ENCODE measurements around the gene ACTR1B. TPM values are rescaled to one million over a fixed set of nuclear protein-coding genes. Genes with fewer than 3 reads are reported as not detected.

ACTR1B gene
- total and polyA plus RNA-seq, 8 donors, result 47.5 to 92.1 (median 56.7) TPM

DNA sequence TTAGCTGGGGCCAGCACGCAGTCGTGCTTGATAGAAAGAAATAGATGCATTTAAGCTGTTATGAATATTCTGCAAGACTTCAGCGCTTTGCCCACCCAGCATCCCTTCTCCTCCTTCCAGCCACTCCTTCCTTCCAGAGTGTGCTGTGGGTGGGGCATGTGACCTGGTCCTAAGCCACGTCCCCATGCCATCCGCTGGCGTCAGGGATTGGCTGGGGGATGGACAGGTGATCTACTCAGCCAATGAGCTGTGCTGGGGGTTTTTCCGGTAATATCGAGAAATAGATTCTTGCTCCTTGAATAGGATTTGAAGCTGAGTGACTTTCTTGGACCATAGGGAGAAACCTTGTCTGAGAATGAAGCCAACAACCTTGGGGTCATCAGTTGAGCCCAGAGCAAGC lies 44.8 kb upstream of the ACTR1B start:
- Histone ChIP-seq H3K36me3 (no peaks in the 10 kb centered on the region), H3K4me3 (no peak overlapping the region), H3K4me1 (no peaks in the 10 kb centered on the region), H3K27me3 (peaks cover 0 to 15% (median 0%) of the 10 kb centered on the region in 3 donors), H3K9me3 (no peaks in the 10 kb centered on the region), H3K27ac (no peak overlapping the region)
- no peak for TF ChIP-seq POLR2AphosphoS5 (IDR thresholded peaks at IDR 0.05)
- TF ChIP-seq, protein P1, sequence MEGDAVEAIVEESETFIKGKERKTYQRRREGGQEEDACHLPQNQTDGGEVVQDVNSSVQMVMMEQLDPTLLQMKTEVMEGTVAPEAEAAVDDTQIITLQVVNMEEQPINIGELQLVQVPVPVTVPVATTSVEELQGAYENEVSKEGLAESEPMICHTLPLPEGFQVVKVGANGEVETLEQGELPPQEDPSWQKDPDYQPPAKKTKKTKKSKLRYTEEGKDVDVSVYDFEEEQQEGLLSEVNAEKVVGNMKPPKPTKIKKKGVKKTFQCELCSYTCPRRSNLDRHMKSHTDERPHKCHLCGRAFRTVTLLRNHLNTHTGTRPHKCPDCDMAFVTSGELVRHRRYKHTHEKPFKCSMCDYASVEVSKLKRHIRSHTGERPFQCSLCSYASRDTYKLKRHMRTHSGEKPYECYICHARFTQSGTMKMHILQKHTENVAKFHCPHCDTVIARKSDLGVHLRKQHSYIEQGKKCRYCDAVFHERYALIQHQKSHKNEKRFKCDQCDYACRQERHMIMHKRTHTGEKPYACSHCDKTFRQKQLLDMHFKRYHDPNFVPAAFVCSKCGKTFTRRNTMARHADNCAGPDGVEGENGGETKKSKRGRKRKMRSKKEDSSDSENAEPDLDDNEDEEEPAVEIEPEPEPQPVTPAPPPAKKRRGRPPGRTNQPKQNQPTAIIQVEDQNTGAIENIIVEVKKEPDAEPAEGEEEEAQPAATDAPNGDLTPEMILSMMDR (IDR thresholded peaks at IDR 0.05), result no peak
- TF ChIP-seq EP300 (IDR thresholded peaks at IDR 0.05), result no peak
- TF ChIP-seq POLR2A (IDR thresholded peaks at IDR 0.05), result no peak
- intact Hi-C loops (cut with DNase I; ENCODE audit: low total_unique reads), result loop anchor here (10.0 kb wide), 1 partner anchor 676 kb away; no protein-coding TSS in a partner anchor
- DNase-seq, result no peak
- 89 to 93% (median 92%) methylated on average over 8 of the region's 8 CpGs for WGBS, 5 donors

- intact Hi-C loops (cut with DNase I; ENCODE audit: low total_unique reads), result loop anchor here (10.0 kb wide), 1 partner anchor 677 kb away; no protein-coding TSS in a partner anchor
- Histone ChIP-seq H3K36me3 (no peaks in the 10 kb centered on the region), H3K9me3 (no peaks in the 10 kb centered on the region), H3K27me3 (peaks cover 0 to 15% (median 0%) of the 10 kb centered on the region in 3 donors), H3K4me3 (no peak overlapping the region), H3K27ac (no peak overlapping the region), H3K4me1 (no peaks in the 10 kb centered on the region)
- no peak for DNase-seq
- TF ChIP-seq POLR2A (IDR thresholded peaks at IDR 0.05), result no peak
- 76 to 100% (median 83%) methylated on average over 4 of the region's 4 CpGs for WGBS, 5 donors
Observed at GRCh38 chr2:97708048-97708380, 44.2 kb upstream of the ACTR1B start.

- intact Hi-C loops (cut with DNase I; ENCODE audit: low total_unique reads), result loop anchor here (10.0 kb wide), 1 partner anchor 677 kb away; no protein-coding TSS in a partner anchor
- no peaks in the 10 kb centered on the region for H3K4me1 ChIP-seq
- no peaks in the 10 kb centered on the region for H3K36me3 ChIP-seq
- no peaks in the 10 kb centered on the region for H3K9me3 ChIP-seq
- no peak overlapping the region for H3K27ac ChIP-seq
- WGBS, 5 donors, result 58 to 71% (median 61%) methylated on average over 6 to 11 of the region's 11 CpGs
- peaks cover 0 to 15% (median 0%) of the 10 kb centered on the region in 3 donors for H3K27me3 ChIP-seq
- no peak overlapping the region for H3K4me3 ChIP-seq
- TF ChIP-seq POLR2AphosphoS5 (IDR thresholded peaks at IDR 0.05) (no peak), EP300 (IDR thresholded peaks at IDR 0.05) (no peak), POLR2A (IDR thresholded peaks at IDR 0.05) (no peak)
- TF ChIP-seq, protein P1 (IDR thresholded peaks at IDR 0.05), result no peak
- peak in 1 of 2 donors; percentile 31 for DNase-seq
Observed at GRCh38 chr2:97707362-97708047, 43.7 kb upstream of the ACTR1B start.

GRCh38 chr2:97706708-97707345 lies 43.0 kb upstream of the ACTR1B start:
- no peak for DNase-seq
- H3K4me3 ChIP-seq, result no peak overlapping the region
- peaks cover 0 to 15% (median 0%) of the 10 kb centered on the region in 3 donors for H3K27me3 ChIP-seq
- no peak for TF ChIP-seq EP300 (IDR thresholded peaks at IDR 0.05)
- TF ChIP-seq, protein P1 (IDR thresholded peaks at IDR 0.05), result no peak
- no peak for TF ChIP-seq POLR2A (IDR thresholded peaks at IDR 0.05)
- no peak for TF ChIP-seq POLR2AphosphoS5 (IDR thresholded peaks at IDR 0.05)
- no peaks in the 10 kb centered on the region for H3K9me3 ChIP-seq
- H3K4me1 ChIP-seq, result no peaks in the 10 kb centered on the region
- no peak overlapping the region for H3K27ac ChIP-seq
- intact Hi-C loops (cut with DNase I; ENCODE audit: low total_unique reads), result loop anchor here (10.0 kb wide), 1 partner anchor 678 kb away; no protein-coding TSS in a partner anchor
- no peaks in the 10 kb centered on the region for H3K36me3 ChIP-seq
- WGBS, 5 donors, result 69 to 84% (median 75%) methylated on average over 10 to 11 of the region's 11 CpGs
